AG09319 (cell line): ENCODE measurements around the gene VANGL2.
"Not testable (repeated sequence)": the region's sequence is repeated elsewhere in the genome, so short reads cannot be mapped to it uniquely, and the experiment has no call there.

Source experiments
- DNase-seq: peaks from one replicate; pipeline ENCODE4 v3.0.0-alpha.2; 2010; ENCODE audit warnings: low read depth; ENCODE audit errors: extremely low read depth
- CTCF ChIP-seq: IDR thresholded peaks from 2 replicates; pipeline ENCODE4 v1.5.1; 2011; ENCODE audit warnings: low read depth, mild to moderate bottlenecking, inconsistent platforms, low read length, moderate library complexity

Gene VANGL2

GRCh38 chr1:160377585-160378206 lies 22.7 kb upstream of the VANGL2 start:
- TF ChIP-seq CTCF: no peak
- no peak for DNase-seq

DNA sequence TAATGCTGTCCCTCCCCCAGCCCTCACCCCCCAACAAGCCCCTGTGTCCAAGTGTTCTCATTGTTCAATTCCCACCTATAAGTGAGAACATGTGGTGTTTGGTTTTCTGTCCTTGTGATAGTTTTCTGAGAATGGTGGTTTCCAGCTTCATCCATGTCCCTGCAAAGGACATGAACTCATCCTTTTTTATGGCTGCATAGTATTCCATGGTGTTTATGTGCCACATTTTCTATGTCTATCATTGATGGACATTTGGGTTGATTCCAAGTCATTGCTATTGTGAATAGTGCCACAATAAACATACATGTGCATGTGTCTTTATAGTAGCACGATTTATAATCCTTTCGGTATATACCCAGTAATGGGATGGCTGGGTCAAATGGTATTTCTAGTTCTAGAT lies 15.6 kb upstream of the VANGL2 start:
- not testable (repeated sequence) for DNase-seq

DNA sequence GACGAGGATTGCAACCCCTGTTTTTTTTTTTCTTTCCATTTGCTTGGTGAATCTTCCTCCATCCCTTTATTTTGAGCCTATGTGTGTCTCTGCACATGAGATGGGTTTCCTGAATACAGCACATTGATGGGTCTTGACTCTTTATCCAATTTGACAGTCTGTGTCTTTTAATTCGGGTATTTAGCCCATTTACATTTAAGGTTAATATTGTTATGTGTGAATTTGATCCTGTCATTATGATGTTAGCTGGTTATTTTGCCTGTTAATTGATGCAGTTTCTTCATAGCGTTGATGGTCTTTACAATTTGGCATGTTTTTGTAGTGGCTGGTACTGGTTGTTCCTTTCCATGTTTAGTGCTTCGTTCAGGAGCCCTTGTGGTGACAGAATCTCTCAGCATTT lies 12.0 kb upstream of the VANGL2 start:
- DNase-seq: not testable (repeated sequence)

- DNase-seq: no peak
- no peak for TF ChIP-seq CTCF
Measured at GRCh38 chr1:160394673-160395072, 5.7 kb upstream of the VANGL2 start.

- TF ChIP-seq CTCF: no peak
Measured at GRCh38 chr1:160397651-160398050, 2.7 kb upstream of the VANGL2 start.

GRCh38 chr1:160398823-160399222 lies 1.5 kb upstream of the VANGL2 start:
- no peak for DNase-seq
- TF ChIP-seq CTCF: no peak

More at GRCh38 chr1:160397651-160398050, 2.7 kb upstream of the VANGL2 start:
- DNase-seq: no peak

DNA sequence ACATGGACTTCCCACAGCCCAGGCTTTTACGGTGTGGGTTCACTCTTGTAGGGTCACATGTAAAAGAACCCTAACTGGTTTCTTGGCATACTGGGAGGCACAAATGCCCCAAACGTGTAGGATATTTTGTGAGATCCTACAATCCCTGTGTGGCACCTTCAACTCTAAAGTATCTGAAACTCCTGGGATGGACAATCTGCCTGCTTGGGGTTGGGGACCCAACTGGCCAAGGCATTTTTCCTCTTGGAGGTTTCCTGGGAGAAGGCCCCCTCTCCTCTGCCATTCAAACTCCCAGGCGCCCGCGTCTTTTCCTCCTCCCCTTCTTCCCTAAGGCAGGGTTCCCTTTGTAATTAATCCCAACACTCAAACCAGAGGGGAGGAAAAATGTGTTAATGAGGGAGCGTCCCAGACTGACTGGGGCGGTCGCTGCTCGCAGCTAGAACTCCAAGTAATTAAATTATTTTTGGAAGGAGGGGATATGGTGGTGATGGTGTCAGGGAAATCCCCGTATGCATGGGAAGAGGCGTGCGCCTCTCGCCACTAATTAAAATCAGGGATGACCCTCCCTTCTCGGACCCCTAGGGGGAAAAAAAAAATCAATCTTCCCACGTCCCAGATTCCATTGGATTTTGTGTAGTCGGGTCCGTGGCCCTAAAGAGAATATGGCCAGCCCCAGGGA lies 681 bp upstream of the VANGL2 start:
- TF ChIP-seq CTCF: no peak
- no peak for DNase-seq

- no peak for DNase-seq
Measured at GRCh38 chr1:160400646-160401486, 502 bp downstream of the VANGL2 start.

More at GRCh38 chr1:160400646-160401486, 502 bp downstream of the VANGL2 start:
- TF ChIP-seq CTCF: no peak
